GM13976 (cell line): ENCODE data around the gene TC2N.

ENCODE experiments used
- DNase-seq: peaks from one replicate; pipeline ENCODE4 v3.0.0; 2012; ENCODE audit warnings: low spot score
- CTCF ChIP-seq: IDR thresholded peaks from 2 replicates; pipeline ENCODE4 v1.5.1; 2012; ENCODE audit warnings: borderline replicate concordance, mild to moderate bottlenecking; ENCODE audit not compliant: insufficient read depth; ENCODE audit errors: extremely low read depth, missing control alignments, control extremely low read depth
- in situ Hi-C: fragments of 300-500 bp; cut with MboI; formaldehyde crosslinking; loops from one replicate; pipeline ENCODE4 v1.12.0; 2022; ENCODE audit warnings: low sequenced_read_pairs, mixed read lengths, inconsistent platforms; ENCODE audit not compliant: unreplicated experiment

The TC2N gene

GRCh38 chr14:91778217-91778616, 89.1 kb downstream of the TC2N start:
- in situ Hi-C loops = no loop called here
- no peak for TF ChIP-seq CTCF
- no peak for DNase-seq

- in situ Hi-C loops = no loop called here
- no peak for DNase-seq
- no peak for TF ChIP-seq CTCF
These were observed 92.9 kb downstream of the TC2N start for GRCh38 chr14:91774140-91775096.

- in situ Hi-C loops = no loop called here
- no peak for TF ChIP-seq CTCF
- no peak for DNase-seq
These were observed 97.2 kb downstream of the TC2N start for GRCh38 chr14:91770185-91770584.

GRCh38 chr14:91755570-91756295, 111.6 kb downstream of the TC2N start:
- DNase-seq = no peak
- no peak for TF ChIP-seq CTCF
- in situ Hi-C loops = no loop called here

GRCh38 chr14:91754819-91755218, 112.5 kb downstream of the TC2N start:
- DNase-seq = no peak
- no peak for TF ChIP-seq CTCF
- in situ Hi-C loops = no loop called here

- no peak for TF ChIP-seq CTCF
- no peak for DNase-seq
- in situ Hi-C loops = no loop called here
These were observed 113.2 kb downstream of the TC2N start for GRCh38 chr14:91754185-91754584.
